Heart right ventricle (tissue), 16 donors: ENCODE results near the gene HHATL. TPM values are rescaled to one million over a fixed set of nuclear protein-coding genes. Genes with fewer than 3 reads are reported as not detected.

Experiments
- ATAC-seq, 8 donors: fragments of 200-7000 bp; cut with Tn5 transposase; one replicate each; pipeline ENCODE4 v1.9.1; 2020; ENCODE audit warnings: mild to moderate bottlenecking in 8 of 8, moderate library complexity in 8 of 8, moderate number of reproducible peaks in 1 of 8
- DNase-seq, 2 donors: peaks; one replicate each; pipeline ENCODE4 v3.0.0-alpha.2; 2020
- H3K27ac ChIP-seq, 10 donors: fragments of 200-600 bp; sonication (generic) in 2 of 10; one replicate each; pipeline versions ENCODE4 v1.5.0 to v1.8.0; 2020 to 2022; ENCODE audit warnings: mild to moderate bottlenecking in 3 of 10
- H3K27me3 ChIP-seq, 7 donors: fragments of 200-600 bp; one replicate each; pipeline ENCODE4 v1.8.0; 2021 to 2022; ENCODE audit warnings: mild to moderate bottlenecking in 2 of 7
- H3K36me3 ChIP-seq, 9 donors: fragments of 200-600 bp; sonication (generic) in 1 of 9; one replicate each; pipeline versions ENCODE4 v1.5.0 to v1.8.0; 2020 to 2022; ENCODE audit warnings: mild to moderate bottlenecking in 2 of 9
- H3K4me1 ChIP-seq, 9 donors: fragments of 200-600 bp; sonication (generic) in 1 of 9; one replicate each; pipeline versions ENCODE4 v1.5.0 to v1.8.0; 2020 to 2022; ENCODE audit warnings: mild to moderate bottlenecking in 4 of 9
- H3K4me3 ChIP-seq, 10 donors: fragments of 200-600 bp; sonication (generic) in 2 of 10; one replicate each; pipeline versions ENCODE4 v1.5.0 to v1.8.0; 2020 to 2022; ENCODE audit warnings: mild to moderate bottlenecking in 7 of 10, moderate library complexity in 2 of 10
- H3K9me3 ChIP-seq, 11 donors: fragments of 200-600 bp in 10 of 11; sonication (generic) in 2 of 11; one replicate each; pipeline versions ENCODE4 v1.5.0 to v1.8.0; 2013 to 2022; ENCODE audit warnings: mild to moderate bottlenecking in 2 of 11, control low read depth in 1 of 11, moderate library complexity in 1 of 11
- CTCF ChIP-seq, 9 donors: fragments of 200-600 bp; sonication (generic) in 2 of 9; IDR thresholded peaks; one replicate each; pipeline versions ENCODE4 v1.5.0 to v1.8.0; 2021 to 2022; ENCODE audit warnings: antibody characterized with exemption in 9 of 9, mild to moderate bottlenecking in 5 of 9, moderate library complexity in 1 of 9
- WGBS, 2 donors: extraction: QIAGEN DNeasy Blood & Tissue Kit; methylation state at CpG; one replicate each; pipeline ENCODE4 v1.1.7; 2013; ENCODE audit warnings: inconsistent platforms in 1 of 2; 5-methylcytosine and 5-hydroxymethylcytosine counted together
- intact Hi-C, 10 donors: fragments of 100-400 bp; cut with DNase I; formaldehyde crosslinking; loops; one replicate each; pipeline versions ENCODE4 v1.11.1 to v1.14.2; 2022
- polyA plus RNA-seq, 2 donors: library from polyadenylated mRNA; stranded (reverse); fragments of 200-250 nt; gene quantifications; one replicate each; pipeline ENCODE4 v1.2.3, GENCODE V29; 2013
- total RNA-seq, 10 donors: library from RNA; stranded (reverse); fragmentation: NEBNext Ultra II Directional in 3 of 10; extraction: Animal tissue kit (Norgen Biotek cat#: 25700) in 3 of 10; gene quantifications; one replicate each; pipeline versions ENCODE4 v1.2.1 to v1.2.4, GENCODE V29; 2021 to 2023
- donor health status: Arrhythmogenic right ventricular cardiomyopathy.
- donor health status: ischemic (EF 13 %, LVEDD 7.1; RV severe dilation, severe dysfunction).
- donor health status: healthy with polysubstance abuse.
- donor health status: DM: no; HTN: yes; CAD: no.
- donor health status: DM: no; HTN: no; CAD: no.
- donor health status: ischemic (EF 25% LVEDD 6.9; RV normal size, moderate dysfunction).
- donor health status: ischemic (EF 25% LVEDD 5.7; RV mildly dilated, moderate dysfunction).
- donor health status: healthy.
- donor health status: DM: yes; HTN: yes; CAD: no.
- donor health status: Ischemic cardiomyopathy.
- donor health status: ischemic (EF 35%, LVEDD 5.7; RV mildly dilated, moderate dysfunction).
- donor health status: nonischemic (EF 11% LVEDD 7.7; RV severe dilation, severe dysfunction).
- donor health status: DM: yes; HTN: yes; CAD: no.
- donor health status: PGD.
- donor health status: ischemic (EF 29% LVEDD 5.4; RV normal size, mild dysfunction).
- donor health status: nonischemic (EF 23%, LVEDD 6.1; RV moderate dilation, normal function).

The HHATL gene
- total and polyA plus RNA-seq, 12 donors, result 332 to 2,035 (median 624) TPM

GRCh38 chr3:42680271-42680670, 22.3 kb downstream of the HHATL start:
- Histone ChIP-seq H3K36me3 (no peaks in the 10 kb centered on the region), H3K9me3 (peaks cover 0 to 27% (median 0%) of the 10 kb centered on the region in 11 donors), H3K4me1 (peaks cover 4 to 26% (median 11%) of the 10 kb centered on the region in 9 donors), H3K27ac (no peak overlapping the region), H3K4me3 (no peak overlapping the region), H3K27me3 (peaks cover 0 to 6% (median 0%) of the 10 kb centered on the region in 7 donors)
- WGBS, 2 donors, result 83 to 88% methylated on average over 1 of the region's 1 CpG
- intact Hi-C loops, result no loop called here
- no peak for TF ChIP-seq CTCF (IDR thresholded peaks at IDR 0.05)
- DNase-seq, result no peak
- no peak for ATAC-seq

GRCh38 chr3:42678447-42678846, 24.2 kb downstream of the HHATL start:
- Histone ChIP-seq H3K27me3 (no peaks in the 10 kb centered on the region), H3K9me3 (peaks cover 0 to 27% (median 0%) of the 10 kb centered on the region in 11 donors), H3K4me3 (no peak overlapping the region), H3K4me1 (peaks cover 0 to 10% (median 2%) of the 10 kb centered on the region in 9 donors), H3K36me3 (no peaks in the 10 kb centered on the region), H3K27ac (no peak overlapping the region)
- TF ChIP-seq CTCF (IDR thresholded peaks at IDR 0.05), result no peak
- intact Hi-C loops, result no loop called here
- 60 to 70% methylated on average over 2 of the region's 2 CpGs for WGBS, 2 donors
- ATAC-seq (no peak), DNase-seq (no peak)

- Histone ChIP-seq H3K9me3 (peaks cover 0 to 27% (median 0%) of the 10 kb centered on the region in 11 donors), H3K4me3 (no peak overlapping the region), H3K36me3 (no peaks in the 10 kb centered on the region), H3K4me1 (no peaks in the 10 kb centered on the region), H3K27me3 (no peaks in the 10 kb centered on the region), H3K27ac (no peak overlapping the region)
- ATAC-seq (no peak), DNase-seq (no peak)
- whole genome bisulfite sequencing, 2 donors, result 81 to 84% methylated on average over 2 of the region's 2 CpGs
- no peak for TF ChIP-seq CTCF (IDR thresholded peaks at IDR 0.05)
- intact Hi-C loops, result no loop called here
Observed at GRCh38 chr3:42675909-42676308, 26.7 kb downstream of the HHATL start.

GRCh38 chr3:42674146-42674545, 28.5 kb downstream of the HHATL start:
- intact Hi-C loops, result no loop called here
- no peak overlapping the region for H3K4me3 ChIP-seq
- H3K36me3 ChIP-seq, result no peaks in the 10 kb centered on the region
- no peak for TF ChIP-seq CTCF (IDR thresholded peaks at IDR 0.05)
- H3K27ac ChIP-seq, result no peak overlapping the region
- DNase-seq (no peak), ATAC-seq (no peak)
- H3K4me1 ChIP-seq, result no peaks in the 10 kb centered on the region
- peaks cover 0 to 27% (median 0%) of the 10 kb centered on the region in 11 donors for H3K9me3 ChIP-seq
- H3K27me3 ChIP-seq, result no peaks in the 10 kb centered on the region
- 55 to 62% methylated on average over 3 of the region's 3 CpGs for WGBS, 2 donors
